Osteoblast (primary cell): ENCODE measurements around the gene CWH43. TPM values are rescaled to one million over a fixed set of nuclear protein-coding genes. Genes with fewer than 3 reads are reported as not detected.
"Not testable (repeated sequence)": the region's sequence is repeated elsewhere in the genome, so short reads cannot be mapped to it uniquely, and the experiment has no call there.

ENCODE experiments used
- DNase-seq: peaks from one replicate; pipeline ENCODE4 v3.0.0; 2011; ENCODE audit warnings: low spot score, mixed read lengths; ENCODE audit not compliant: insufficient read length; ENCODE audit errors: missing footprints
- H2AFZ ChIP-seq: 2 replicates; pipeline ENCODE4 v1.6.0; 2011; ENCODE audit warnings: mild to moderate bottlenecking, low read length
- H3K27ac ChIP-seq: 2 replicates; pipeline ENCODE4 v1.5.1; 2011; ENCODE audit warnings: mild to moderate bottlenecking, low read depth, low read length, moderate library complexity
- H3K27me3 ChIP-seq: 2 replicates; pipeline ENCODE4 v1.6.0; 2012; ENCODE audit warnings: mild to moderate bottlenecking, control low read depth, inconsistent platforms, low read length, moderate library complexity; ENCODE audit not compliant: insufficient read depth
- H3K36me3 ChIP-seq: 2 replicates; pipeline ENCODE4 v1.5.1; 2011; ENCODE audit warnings: mild to moderate bottlenecking, low read length, control low read depth, moderate library complexity; ENCODE audit not compliant: insufficient read depth
- H3K4me1 ChIP-seq: 2 replicates; pipeline ENCODE4 v1.5.1; 2011; ENCODE audit warnings: mild to moderate bottlenecking, low read length, control low read depth, moderate library complexity; ENCODE audit not compliant: insufficient read depth
- H3K4me2 ChIP-seq: 2 replicates; pipeline ENCODE4 v1.6.0; 2011; ENCODE audit warnings: mild to moderate bottlenecking, low read length; ENCODE audit not compliant: insufficient read depth
- H3K4me3 ChIP-seq: fragments of 200-600 bp; sonication (generic); 3 replicates; pipeline ENCODE4 v1.5.1; 2012; ENCODE audit warnings: mild to moderate bottlenecking, low read length, inconsistent platforms; ENCODE audit not compliant: insufficient read depth
- H3K79me2 ChIP-seq: 2 replicates; pipeline ENCODE4 v1.6.0; 2012; ENCODE audit warnings: mild to moderate bottlenecking, low read length, control low read depth, inconsistent platforms; ENCODE audit not compliant: insufficient read depth
- H3K9me3 ChIP-seq: 2 replicates; pipeline ENCODE4 v1.5.1; 2011; ENCODE audit warnings: low read depth, low read length, control low read depth
- H4K20me1 ChIP-seq: 2 replicates; pipeline ENCODE4 v1.6.0; 2012; ENCODE audit warnings: mild to moderate bottlenecking, low read length, control low read depth; ENCODE audit not compliant: insufficient read depth
- small RNA-seq: library from RNA; depleted of rRNA; stranded (forward); fragments of <200 nt; gene quantifications from one replicate; pipeline ENCODE3, GENCODE V24; 2012
- total RNA-seq: library from RNA; depleted of rRNA; stranded (reverse); fragments of >200 nt; gene quantifications from 2 replicates; pipeline ENCODE4 v1.2.3, GENCODE V29; 2012

The CWH43 gene
- total RNA-seq, 1 donor, result not detected

DNA sequence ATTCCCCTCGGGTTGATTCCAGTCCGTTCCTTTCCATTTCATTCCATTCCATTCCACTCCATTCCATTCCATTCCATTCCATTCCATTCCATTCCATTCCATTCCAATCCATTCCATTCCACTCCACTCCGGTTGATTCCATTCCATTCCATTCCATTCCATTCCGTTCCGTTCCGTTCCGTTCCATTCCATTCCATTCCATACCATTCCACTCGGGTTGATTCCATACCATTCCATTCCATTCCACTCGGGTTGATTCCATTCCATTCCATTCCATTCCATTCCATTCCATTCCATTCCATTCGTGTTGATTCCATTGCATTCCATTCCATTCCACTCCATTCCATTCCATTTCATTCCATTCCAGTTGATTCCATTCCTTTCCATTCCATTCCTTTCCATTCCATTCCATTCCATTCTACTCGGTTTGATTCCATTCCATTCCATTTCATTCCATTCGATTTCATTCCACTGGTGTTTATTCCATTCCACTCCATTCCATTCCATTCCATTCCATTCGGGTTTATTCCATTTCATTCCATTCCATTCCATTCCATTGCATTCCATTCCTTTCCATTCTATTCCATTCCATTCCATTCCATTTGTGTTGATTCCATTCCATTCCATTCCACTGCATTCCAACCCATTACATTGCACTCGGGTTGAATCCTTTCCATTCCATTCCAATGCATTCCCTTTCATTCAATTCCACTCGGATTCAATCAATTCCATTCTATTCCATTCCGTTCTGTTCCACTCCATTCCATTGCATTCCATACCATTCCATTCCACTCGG is 122.3 kb downstream of the CWH43 start:
- not testable (repeated sequence) for H3K27ac ChIP-seq, H3K4me2 ChIP-seq, DNase-seq, H3K27me3 ChIP-seq, H3K36me3 ChIP-seq, H3K79me2 ChIP-seq, H3K4me3 ChIP-seq, H4K20me1 ChIP-seq, H2AFZ ChIP-seq, H3K4me1 ChIP-seq
- peaks cover 23% of the 10 kb centered on the region for H3K9me3 ChIP-seq

DNA sequence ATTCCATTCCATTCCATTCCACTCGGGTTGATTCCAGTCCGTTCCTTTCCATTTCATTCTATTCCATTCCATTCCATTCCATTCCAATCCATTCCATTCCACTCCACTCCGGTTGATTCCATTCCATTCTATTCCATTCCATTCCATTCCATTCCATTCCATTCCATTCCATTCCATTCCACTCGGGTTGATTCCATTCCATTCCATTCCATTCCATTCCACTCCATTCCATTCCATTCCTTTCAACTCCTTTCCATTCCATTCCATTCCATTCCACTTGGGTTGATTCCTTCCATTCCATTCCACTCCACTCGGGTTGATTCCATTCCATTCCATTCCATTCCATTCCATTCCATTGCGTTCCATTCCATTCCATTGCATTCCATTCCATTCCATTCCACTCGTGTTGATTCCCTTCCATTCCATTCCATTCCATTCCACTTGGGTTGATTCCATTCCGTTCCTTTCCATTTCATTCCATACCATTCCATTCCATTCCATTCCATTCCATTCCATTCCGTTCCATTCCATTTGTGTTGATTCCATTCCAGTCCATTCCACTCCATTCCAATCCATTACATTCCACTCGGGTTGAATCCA is 123.6 kb downstream of the CWH43 start:
- H3K4me3 ChIP-seq, H2AFZ ChIP-seq, H3K4me2 ChIP-seq, H3K4me1 ChIP-seq, H4K20me1 ChIP-seq, H3K27me3 ChIP-seq, DNase-seq, H3K27ac ChIP-seq, H3K79me2 ChIP-seq, H3K36me3 ChIP-seq: not testable (repeated sequence)
- peaks cover 18% of the 10 kb centered on the region for H3K9me3 ChIP-seq

DNA sequence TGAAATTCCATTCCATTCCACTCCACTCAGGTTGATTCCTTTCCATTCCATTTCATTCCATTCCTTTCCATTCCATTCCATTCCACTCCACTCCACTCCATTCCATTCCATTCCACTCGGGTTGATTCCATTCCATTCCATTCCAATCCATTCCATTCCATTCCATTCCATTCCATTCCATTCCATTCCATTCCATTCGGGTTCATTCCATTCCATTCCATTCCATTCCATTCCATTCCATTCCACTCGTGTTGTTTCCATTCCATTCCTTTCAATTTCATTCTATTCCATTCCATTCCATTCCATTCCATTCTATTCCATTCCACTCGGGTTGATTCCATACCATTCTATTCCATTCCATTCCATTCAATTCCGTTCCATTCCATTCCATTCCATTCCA is 124.5 kb downstream of the CWH43 start:
- H3K79me2 ChIP-seq, H3K4me3 ChIP-seq, H3K36me3 ChIP-seq, H3K27ac ChIP-seq, H4K20me1 ChIP-seq, H3K4me2 ChIP-seq, H3K4me1 ChIP-seq, DNase-seq, H2AFZ ChIP-seq, H3K27me3 ChIP-seq: not testable (repeated sequence)
- H3K9me3 ChIP-seq, result peaks cover 17% of the 10 kb centered on the region

Small RNA genes lying within 50 kb of the gene (small RNA-seq; reads per million reads assigned to genes)
- gene AC020593.1, result not detected

Other genes with a start within 250 kb of the CWH43 start
- 39.2 and 42.0 TPM in 2 replicates for gene FRYL, start 206.0 kb upstream of the CWH43 start, total RNA-seq
- gene OCIAD1, start 155.2 kb upstream of the CWH43 start, total RNA-seq, result 78.2 and 87.5 TPM in 2 replicates
- gene OCIAD2, start 79.5 kb upstream of the CWH43 start, total RNA-seq, result 7.6 and 8.0 TPM in 2 replicates